ENCODE results near the gene WDR5. TPM values are rescaled to one million over a fixed set of nuclear protein-coding genes. Genes with fewer than 3 reads are reported as not detected.
A peak's percentile ranks its signal among the peaks of the same experiment; 100 is the strongest.

Gene WDR5
- total RNA-seq, 3 donors from 2014 or later: 16.0 to 17.7 (median 17.4) TPM

GRCh38 chr9:134167530-134167931 lies 31.6 kb downstream of the WDR5 start:
- H3K27ac ChIP-seq: no peak overlapping the region

GRCh38 chr9:134168757-134169550 lies 33.1 kb downstream of the WDR5 start:
- TF ChIP-seq POLR2AphosphoS5 (IDR thresholded peaks at IDR 0.05) (no peak), POLR2A (IDR thresholded peaks at IDR 0.05) (no peak)
- H3K36me3 ChIP-seq: no peaks in the 10 kb centered on the region
- DNase-seq (ENCODE audit: low spot score in 2 of 2): no peak
- H3K4me3 ChIP-seq: no peak overlapping the region
- H3K9me3 ChIP-seq: peaks cover 0 to 3% of the 10 kb centered on the region in 2 donors
- no peaks in the 10 kb centered on the region for H3K27me3 ChIP-seq
- H3K4me1 ChIP-seq: peaks cover 8 to 15% of the 10 kb centered on the region in 2 donors
- H3K27ac ChIP-seq: no peak overlapping the region
- intact Hi-C loops (cut with DNase I; ENCODE audit: low total_unique reads): no loop called here

More at GRCh38 chr9:134167530-134167931, 31.6 kb downstream of the WDR5 start:
- DNase-seq (ENCODE audit: low spot score in 2 of 2): no peak
- Histone ChIP-seq H3K9me3 (peaks cover 0 to 3% of the 10 kb centered on the region in 2 donors), H3K4me1 (peaks cover 6 to 13% of the 10 kb centered on the region in 2 donors), H3K36me3 (no peaks in the 10 kb centered on the region), H3K27me3 (no peaks in the 10 kb centered on the region), H3K4me3 (no peak overlapping the region)
- TF ChIP-seq CTCF (IDR thresholded peaks at IDR 0.05) (no peak), POLR2A (IDR thresholded peaks at IDR 0.05) (no peak), POLR2AphosphoS5 (IDR thresholded peaks at IDR 0.05) (no peak)
- intact Hi-C loops (cut with DNase I; ENCODE audit: low total_unique reads): no loop called here

- no peak overlapping the region for H3K4me3 ChIP-seq
- intact Hi-C loops (cut with DNase I; ENCODE audit: low total_unique reads): loop anchor here (2.0 kb wide), 1 partner anchor 273 kb away; no protein-coding TSS in a partner anchor
- H3K27ac ChIP-seq: no peak overlapping the region
- no peaks in the 10 kb centered on the region for H3K27me3 ChIP-seq
- TF ChIP-seq POLR2AphosphoS5 (IDR thresholded peaks at IDR 0.05): no peak
- H3K36me3 ChIP-seq: no peaks in the 10 kb centered on the region
- DNase-seq (ENCODE audit: low spot score in 2 of 2): no peak
- peaks cover 0 to 3% of the 10 kb centered on the region in 2 donors for H3K9me3 ChIP-seq
- H3K4me1 ChIP-seq: peaks cover 9 to 15% of the 10 kb centered on the region in 2 donors
Measured at GRCh38 chr9:134169724-134170401, 34.0 kb downstream of the WDR5 start.

- Histone ChIP-seq H3K27ac (peak overlapping the region in 1 of 2 donors; percentile 79), H3K36me3 (no peaks in the 10 kb centered on the region), H3K4me3 (no peak overlapping the region), H3K4me1 (peaks cover 15 to 16% of the 10 kb centered on the region in 2 donors), H3K9me3 (peaks cover 0 to 3% of the 10 kb centered on the region in 2 donors), H3K27me3 (no peaks in the 10 kb centered on the region)
- no peak for DNase-seq (ENCODE audit: low spot score in 2 of 2)
- intact Hi-C loops (cut with DNase I; ENCODE audit: low total_unique reads): loop anchor here (2.0 kb wide), 1 partner anchor 272 kb away; no protein-coding TSS in a partner anchor
- TF ChIP-seq CTCF (IDR thresholded peaks at IDR 0.05) (no peak), POLR2A (IDR thresholded peaks at IDR 0.05) (no peak), POLR2AphosphoS5 (IDR thresholded peaks at IDR 0.05) (no peak)
Measured at GRCh38 chr9:134170532-134171315, 34.8 kb downstream of the WDR5 start.

GRCh38 chr9:134171316-134172197 lies 35.7 kb downstream of the WDR5 start:
- peak in 1 of 3 donors; percentile 27 for TF ChIP-seq POLR2AphosphoS5 (IDR thresholded peaks at IDR 0.05)
- TF ChIP-seq CTCF (IDR thresholded peaks at IDR 0.05): no peak
- no peak for TF ChIP-seq POLR2A (IDR thresholded peaks at IDR 0.05)
- peak; percentile 73 to 75 for DNase-seq (ENCODE audit: low spot score in 2 of 2)
- Histone ChIP-seq H3K27ac (peak overlapping the region; percentile 79 to 88), H3K4me1 (peaks cover 15 to 16% of the 10 kb centered on the region in 2 donors), H3K9me3 (peaks cover 0 to 3% of the 10 kb centered on the region in 2 donors), H3K4me3 (peak overlapping the region in 1 of 3 donors; percentile 35), H3K36me3 (no peaks in the 10 kb centered on the region), H3K27me3 (peaks cover 0 to 7% of the 10 kb centered on the region in 2 donors)
- intact Hi-C loops (cut with DNase I; ENCODE audit: low total_unique reads): loop anchor here (2.0 kb wide), 1 partner anchor 271 kb away; no protein-coding TSS in a partner anchor

Measured in breast epithelium (tissue), 4 donors.